Germinal center (tissue), 1 donor: ENCODE measurements around the gene NOSIP.

Experiments used
- DNase-seq: peaks from one replicate; pipeline ENCODE4 v3.0.0; 2012; ENCODE audit warnings: mixed read lengths, low spot score

NOSIP gene

GRCh38 chr19:49570997-49571676 lies 9.2 kb downstream of the NOSIP start:
- no peak for DNase-seq

DNA sequence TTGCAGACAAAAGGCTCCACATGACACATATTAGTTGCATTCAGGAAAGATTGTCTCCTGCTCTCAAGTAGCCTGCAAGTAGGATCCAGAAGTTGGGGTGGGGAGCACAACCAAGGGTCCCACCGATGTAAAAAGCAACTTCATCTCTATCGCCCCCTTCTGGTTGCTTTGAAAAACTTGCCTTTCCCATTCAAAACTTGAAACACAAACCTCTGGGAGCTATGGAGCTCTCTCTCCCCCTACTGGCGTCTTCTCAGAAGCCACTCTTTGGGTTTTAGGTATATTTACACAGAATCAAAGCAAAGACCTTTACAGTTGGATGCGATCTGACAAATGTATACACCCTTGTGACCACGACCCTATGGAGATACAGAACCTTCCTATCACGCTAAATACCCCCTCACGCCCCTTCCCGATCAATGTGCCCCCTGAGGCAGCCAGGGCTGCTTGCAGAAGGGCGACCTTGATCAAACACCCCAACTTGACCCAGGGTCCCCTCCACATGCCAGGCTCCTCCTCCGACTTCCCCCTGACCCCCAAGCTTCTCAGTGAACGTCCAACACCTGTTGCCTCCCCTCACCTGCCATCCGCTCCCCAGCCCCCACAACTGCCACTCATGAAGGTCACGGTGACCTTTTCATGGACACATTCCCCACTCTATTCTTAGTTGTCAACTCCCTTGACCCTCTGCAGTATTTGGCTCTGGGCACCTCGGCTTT lies 10.1 kb downstream of the NOSIP start:
- peak; percentile 89 for DNase-seq

- DNase-seq, result no peak
Observed at GRCh38 chr19:49567861-49568441, 12.4 kb downstream of the NOSIP start.

GRCh38 chr19:49566302-49566701 lies 14.1 kb downstream of the NOSIP start:
- no peak for DNase-seq

DNA sequence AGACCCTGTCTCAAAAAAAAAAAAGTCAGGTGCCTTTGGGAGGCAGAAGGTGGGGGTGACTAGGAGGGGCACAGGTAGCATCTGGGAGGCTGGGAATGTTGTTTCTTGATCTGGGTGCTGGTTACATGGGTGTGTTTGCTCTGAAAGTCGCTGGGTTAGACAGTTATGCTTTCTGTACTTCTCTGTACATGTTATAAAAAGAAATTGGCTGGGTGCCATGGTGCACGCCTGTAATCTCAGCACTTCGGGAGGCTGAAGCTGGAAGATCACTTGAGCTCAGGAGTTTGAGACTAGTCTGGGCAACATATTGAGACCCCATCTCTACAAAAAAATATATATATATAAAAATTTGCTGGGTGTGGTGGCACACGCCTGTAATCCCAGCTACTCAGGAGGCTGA lies 15.1 kb downstream of the NOSIP start:
- DNase-seq, result no peak

GRCh38 chr19:49564616-49565045 lies 15.7 kb downstream of the NOSIP start:
- DNase-seq, result no peak

DNA sequence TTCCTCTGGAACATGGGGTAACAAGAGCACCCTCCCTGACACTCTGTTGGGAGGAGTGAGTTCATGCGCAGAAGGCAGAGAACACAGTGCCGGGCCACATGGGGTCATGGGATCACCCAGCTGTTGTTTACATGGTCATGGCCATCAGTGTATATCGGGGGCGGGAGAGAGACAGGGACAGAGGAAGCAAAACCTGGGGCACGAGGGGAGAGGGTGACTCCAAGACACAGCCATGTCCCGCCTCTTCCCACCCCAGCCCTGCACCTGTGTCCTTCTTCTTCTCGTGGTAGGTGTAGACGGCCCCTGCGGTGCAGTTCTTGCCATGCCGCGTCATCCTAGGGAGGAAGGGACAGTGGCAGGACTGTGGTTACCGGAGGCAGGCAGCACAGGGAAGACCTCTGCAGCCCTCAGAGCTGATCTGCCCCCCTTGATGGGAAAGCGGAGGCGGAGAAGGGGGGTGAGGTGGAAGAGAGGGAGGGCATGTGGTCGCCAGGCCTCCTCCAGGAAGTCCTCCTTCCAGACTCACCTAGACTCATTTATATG lies 19.9 kb downstream of the NOSIP start:
- no peak for DNase-seq

- no peak for DNase-seq
Observed at GRCh38 chr19:49559928-49560327, 20.4 kb downstream of the NOSIP start.

- no peak for DNase-seq
Observed at GRCh38 chr19:49559443-49559842, 20.9 kb downstream of the NOSIP start.

DNA sequence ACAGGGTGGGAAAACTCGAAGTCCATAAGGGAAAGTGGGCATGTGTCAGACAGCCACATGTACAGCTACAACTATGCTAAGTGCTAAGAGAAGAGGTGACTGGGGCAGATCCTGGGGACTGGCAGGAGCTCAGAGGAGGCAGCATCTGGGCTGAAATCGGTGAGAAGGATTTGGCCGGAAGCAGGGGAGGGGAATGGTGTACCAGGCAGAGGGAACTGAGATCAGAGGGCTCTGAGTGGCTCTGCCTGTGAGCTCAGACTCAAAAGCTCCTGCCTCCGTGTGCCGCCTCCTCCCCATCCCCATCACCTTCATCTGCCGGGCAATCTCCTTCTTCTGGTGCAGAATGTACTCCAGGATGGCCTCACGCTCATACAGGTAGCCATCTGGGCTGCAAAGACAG lies 21.8 kb downstream of the NOSIP start:
- no peak for DNase-seq

GRCh38 chr19:49557641-49558325 lies 22.6 kb downstream of the NOSIP start:
- no peak for DNase-seq

DNA sequence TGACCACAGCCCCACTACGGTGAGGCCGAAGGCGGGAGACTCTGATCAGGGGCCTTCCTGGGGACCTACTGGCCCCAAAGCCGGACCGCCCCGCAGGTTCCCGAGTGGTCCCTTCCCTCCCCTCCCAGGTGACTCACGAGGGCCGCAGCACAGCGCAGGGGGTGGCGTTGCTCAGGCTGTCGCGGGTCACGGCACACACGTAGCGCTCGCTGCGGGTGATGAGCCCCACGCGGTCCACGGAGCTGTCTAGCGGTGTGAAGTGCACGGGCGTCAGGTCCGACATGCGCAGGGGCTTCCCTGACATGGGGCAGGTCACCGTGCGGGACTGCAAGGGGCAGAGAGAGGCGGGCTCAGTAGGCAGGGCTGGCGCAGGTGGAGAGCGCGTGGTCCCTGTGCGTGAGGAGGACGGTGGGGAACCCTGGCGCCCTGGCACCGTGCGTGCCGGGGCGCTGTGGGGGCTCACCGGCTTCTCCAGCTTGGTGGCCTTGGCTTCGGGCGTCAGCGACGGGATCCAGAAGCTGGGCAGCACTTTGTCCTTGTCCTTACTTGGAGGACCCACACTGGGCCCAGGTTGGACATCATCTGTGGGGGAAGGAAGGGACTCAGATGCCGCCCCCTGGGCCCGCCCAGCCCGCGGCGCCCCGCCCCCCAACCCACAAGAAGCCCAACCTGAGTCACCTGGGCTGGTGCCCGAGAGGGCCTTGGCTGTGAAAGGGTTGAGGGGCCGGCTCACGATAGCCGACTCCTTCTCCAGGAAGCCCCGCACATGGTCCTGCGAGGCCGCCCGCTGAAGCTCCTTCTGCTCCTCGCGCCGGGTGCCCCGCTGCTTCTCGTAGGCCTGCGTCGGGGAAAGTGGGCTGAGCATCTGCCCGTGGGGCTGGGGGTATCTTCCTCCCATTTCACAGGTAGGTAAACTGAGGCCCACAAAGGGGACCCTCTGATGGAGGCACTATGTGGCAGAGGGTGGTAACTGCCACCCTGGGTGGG lies 23.7 kb downstream of the NOSIP start:
- no peak for DNase-seq

- peak; percentile 36 for DNase-seq
Observed at GRCh38 chr19:49555600-49556411, 24.6 kb downstream of the NOSIP start.

DNA sequence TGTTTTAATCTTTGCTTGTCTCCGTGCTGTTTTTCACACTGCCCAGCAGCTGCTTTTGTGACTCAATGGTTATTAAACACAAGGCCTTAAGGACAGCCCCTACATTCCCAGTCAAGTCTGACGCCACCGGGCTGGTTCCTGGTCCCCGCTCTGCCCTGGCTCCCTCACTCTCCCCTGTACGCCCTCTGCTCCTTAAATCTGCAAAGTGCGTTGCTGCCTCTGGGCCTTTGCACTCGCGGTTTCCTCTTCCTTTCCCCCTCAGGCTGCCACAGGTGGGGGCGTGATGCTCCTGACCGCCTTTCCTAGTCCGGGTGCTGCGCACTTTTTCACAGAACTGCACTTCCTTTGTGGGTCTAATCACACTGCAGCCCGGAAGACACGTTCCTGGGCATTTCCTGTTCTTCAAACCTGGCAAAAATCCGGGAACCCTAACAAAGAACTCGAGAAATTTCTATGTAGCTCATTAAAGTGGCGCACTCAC lies 25.6 kb downstream of the NOSIP start:
- DNase-seq, result no peak

DNA sequence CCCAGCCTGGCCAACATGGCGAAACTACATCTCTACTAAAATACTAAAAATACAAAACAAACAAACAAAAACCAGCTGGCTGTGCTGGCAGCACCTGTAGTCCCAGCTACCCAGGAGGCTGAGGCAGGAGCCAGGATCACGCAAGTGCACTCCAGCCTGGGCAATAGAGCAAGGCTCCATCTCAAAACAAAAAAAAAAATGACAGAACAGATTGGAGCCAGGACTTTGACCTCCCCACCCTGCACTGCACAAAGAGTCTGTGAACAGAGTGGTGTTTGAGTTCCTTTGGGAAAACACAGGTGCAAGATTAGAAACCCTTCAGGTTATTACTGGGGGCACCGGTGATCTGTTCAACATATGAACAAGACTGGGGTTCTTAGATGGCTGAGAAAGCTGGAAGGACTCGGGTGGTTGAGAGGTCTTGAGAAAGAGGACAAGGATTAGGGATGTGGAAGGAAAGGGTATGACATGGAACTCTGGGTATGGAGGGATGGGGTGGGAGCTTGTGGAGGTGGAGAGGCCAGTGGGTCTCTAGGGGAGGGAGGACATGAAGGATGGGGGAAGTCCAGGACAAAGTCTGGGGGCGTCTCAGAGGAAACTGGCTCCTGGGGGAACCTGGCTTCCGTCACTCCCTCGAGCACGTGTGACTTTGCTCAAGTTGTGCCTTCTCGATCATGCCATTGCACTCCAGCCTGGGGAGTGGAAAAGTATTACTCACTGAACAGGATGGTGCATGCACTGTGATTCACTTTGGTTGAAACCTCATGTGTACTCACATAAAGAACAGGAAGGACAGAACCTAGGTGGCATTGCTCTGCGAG lies 26.7 kb downstream of the NOSIP start:
- no peak for DNase-seq

- DNase-seq, result no peak
Observed at GRCh38 chr19:49552749-49553148, 27.6 kb downstream of the NOSIP start.

- DNase-seq, result no peak
Observed at GRCh38 chr19:49551531-49551930, 28.8 kb downstream of the NOSIP start.

GRCh38 chr19:49549045-49549444 lies 31.3 kb downstream of the NOSIP start:
- no peak for DNase-seq

DNA sequence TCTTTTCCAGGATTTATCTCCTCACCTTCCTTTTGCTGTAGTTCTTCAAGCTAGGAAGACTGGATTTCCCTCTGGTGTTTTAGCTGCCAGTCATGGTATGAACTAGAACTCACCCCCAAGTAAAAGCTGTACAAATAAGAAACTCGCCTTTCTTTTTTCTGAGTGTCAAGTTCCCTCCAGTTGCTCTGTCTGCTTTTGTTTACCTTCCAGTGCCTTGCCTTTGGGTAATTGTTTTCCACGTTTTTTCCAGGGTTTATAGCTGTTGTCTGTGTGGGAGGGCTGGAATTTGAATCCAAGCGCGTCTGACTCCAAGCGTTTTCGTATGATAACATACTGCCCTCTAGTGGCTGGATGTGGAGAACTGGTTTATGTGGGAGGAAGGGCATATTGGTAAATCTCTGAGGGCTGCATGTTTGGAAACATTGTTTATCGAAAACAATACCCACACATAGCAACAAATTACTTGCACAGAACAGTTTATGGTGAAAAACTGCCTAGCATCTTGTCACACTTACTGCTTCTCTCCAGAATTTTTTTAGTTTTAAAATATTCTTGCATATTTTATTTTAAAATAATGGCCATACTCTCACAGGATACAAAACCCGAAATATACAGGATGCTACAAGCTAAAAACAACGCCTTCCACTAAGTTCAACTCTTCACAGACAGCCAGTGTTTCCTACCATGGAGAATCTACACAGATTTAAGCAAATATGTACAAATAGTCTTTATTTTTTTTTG lies 33.4 kb downstream of the NOSIP start:
- peak; percentile 74 for DNase-seq
